WTC11 (cell line): Measurements from ENCODE around the gene CSF2. TPM values are rescaled to one million over a fixed set of nuclear protein-coding genes. Genes with fewer than 3 reads are reported as not detected.

Experiments
- ATAC-seq: fragments of 200-7000 bp; cut with Tn5 transposase; 2 replicates; pipeline ENCODE4 v1.10.0; 2021; ENCODE audit warnings: mild to moderate bottlenecking, moderate library complexity
- CTCF ChIA-PET: fragments of 300-600 bp; sonication (Branson Sonifier 250); formaldehyde crosslinking; loops from one replicate; lab custom pipeline; 2021; ENCODE audit warnings: antibody characterized with exemption; lab: Charles Lee
- POLR2A ChIA-PET: fragments of 350-600 bp; sonication (Branson Sonifier 250); formaldehyde crosslinking; loops from one replicate; lab custom pipeline; 2021; ENCODE audit warnings: antibody characterized with exemption; lab: Charles Lee
- DNase-seq: peaks from one replicate; pipeline ENCODE4 v3.0.0; 2021; ENCODE audit warnings: low spot score
- H3K27ac Mint-ChIP-seq: 2 replicates; pipeline ENCODE4 v1.8.0; 2021; ENCODE audit warnings: mixed read lengths
- H3K27me3 Mint-ChIP-seq: 2 replicates; pipeline ENCODE4 v1.8.0; 2021; ENCODE audit warnings: low read depth, mild to moderate bottlenecking, moderate library complexity, mixed read lengths
- H3K36me3 Mint-ChIP-seq: 2 replicates; pipeline ENCODE4 v1.8.0; 2021; ENCODE audit warnings: mixed read lengths
- H3K4me1 Mint-ChIP-seq: 2 replicates; pipeline ENCODE4 v1.8.0; 2022; ENCODE audit warnings: mixed read lengths
- H3K4me3 Mint-ChIP-seq: 2 replicates; pipeline ENCODE4 v1.8.0; 2021; ENCODE audit warnings: mild to moderate bottlenecking, moderate library complexity, mixed read lengths
- H3K9me3 Mint-ChIP-seq: 2 replicates; pipeline ENCODE4 v1.8.0; 2021; ENCODE audit warnings: mixed read lengths
- ATF1 ChIP-seq: sonication (generic); formaldehyde crosslinking; IDR thresholded peaks from 2 replicates; pipeline ENCODE4 v1.8.1; 2023; ENCODE audit warnings: mild to moderate bottlenecking, moderate library complexity, missing genetic modification reagents
- CBFB ChIP-seq: sonication (generic); formaldehyde crosslinking; IDR thresholded peaks from 2 replicates; pipeline ENCODE4 v1.8.1; 2022; ENCODE audit warnings: mild to moderate bottlenecking, low read depth, missing genetic modification reagents
- ESRRA ChIP-seq: sonication (generic); formaldehyde crosslinking; IDR thresholded peaks from 2 replicates; pipeline ENCODE4 v1.8.1; 2022; ENCODE audit warnings: mild to moderate bottlenecking, missing genetic modification reagents, borderline replicate concordance
- ETV6 ChIP-seq: sonication (generic); formaldehyde crosslinking; IDR thresholded peaks from 2 replicates; pipeline ENCODE4 v1.8.1; 2022; ENCODE audit warnings: mild to moderate bottlenecking, missing genetic modification reagents
- FOXK1 ChIP-seq: sonication (generic); formaldehyde crosslinking; IDR thresholded peaks from 2 replicates; pipeline ENCODE4 v1.8.0; 2022; ENCODE audit warnings: mild to moderate bottlenecking, moderate library complexity, missing genetic modification reagents
- FOXP1 ChIP-seq: sonication (generic); formaldehyde crosslinking; IDR thresholded peaks from 2 replicates; pipeline ENCODE4 v1.8.0; 2022; ENCODE audit warnings: missing genetic modification reagents, mild to moderate bottlenecking, moderate library complexity, borderline replicate concordance
- JUN ChIP-seq: sonication (generic); formaldehyde crosslinking; IDR thresholded peaks from 2 replicates; pipeline ENCODE4 v1.8.0; 2023; ENCODE audit warnings: mild to moderate bottlenecking, missing genetic modification reagents
- KAT7 ChIP-seq: sonication (generic); formaldehyde crosslinking; IDR thresholded peaks from 2 replicates; pipeline ENCODE4 v1.8.1; 2023; ENCODE audit warnings: missing genetic modification reagents, mild to moderate bottlenecking, borderline replicate concordance
- NFATC4 ChIP-seq: fragments of 250-450 bp; sonication (Bioruptor Pico); IDR thresholded peaks from 2 replicates; pipeline ENCODE4 v1.9.0; 2021; ENCODE audit warnings: mild to moderate bottlenecking
- NFYB ChIP-seq: sonication (generic); formaldehyde crosslinking; conservative IDR thresholded peaks from 2 replicates; pipeline ENCODE4 v1.8.0; 2022; ENCODE audit warnings: low read depth, missing genetic modification reagents
- NR2C2 ChIP-seq: sonication (generic); formaldehyde crosslinking; IDR thresholded peaks from 2 replicates; pipeline ENCODE4 v1.8.0; 2022; ENCODE audit warnings: mild to moderate bottlenecking, missing genetic modification reagents
- OVOL2 ChIP-seq: fragments of 250-450 bp; sonication (Bioruptor Pico); IDR thresholded peaks from 2 replicates; pipeline ENCODE4 v1.9.0; 2021; ENCODE audit warnings: mild to moderate bottlenecking, borderline replicate concordance
- RORB ChIP-seq: fragments of 250-450 bp; sonication (Bioruptor Pico); IDR thresholded peaks from 2 replicates; pipeline ENCODE4 v1.9.0; 2021; ENCODE audit warnings: mild to moderate bottlenecking
- TEAD1 ChIP-seq: sonication (generic); formaldehyde crosslinking; IDR thresholded peaks from 2 replicates; pipeline ENCODE4 v1.8.0; 2022; ENCODE audit warnings: mild to moderate bottlenecking, missing genetic modification reagents
- TP53 ChIP-seq: sonication (generic); formaldehyde crosslinking; IDR thresholded peaks from 2 replicates; pipeline ENCODE4 v1.8.1; 2023; ENCODE audit warnings: mild to moderate bottlenecking, missing genetic modification reagents
- ZBTB21 ChIP-seq: sonication (generic); formaldehyde crosslinking; IDR thresholded peaks from 2 replicates; pipeline ENCODE4 v1.8.1; 2023; ENCODE audit warnings: mild to moderate bottlenecking, missing genetic modification reagents, borderline replicate concordance
- ZNF263 ChIP-seq: sonication (generic); formaldehyde crosslinking; IDR thresholded peaks from 2 replicates; pipeline ENCODE4 v1.8.1; 2022; ENCODE audit warnings: low read depth, mild to moderate bottlenecking, moderate library complexity, missing genetic modification reagents
- ZNF416 ChIP-seq: fragments of 250-450 bp; sonication (Bioruptor Pico); IDR thresholded peaks from 2 replicates; pipeline ENCODE4 v1.9.0; 2021; ENCODE audit warnings: mild to moderate bottlenecking, inconsistent platforms
- total RNA-seq: library from RNA; stranded (reverse); gene quantifications from 3 replicates; pipeline ENCODE4 v1.2.3, GENCODE V29; 2021
- TF ChIP-seq, protein P1 (sequence below): sonication (generic); formaldehyde crosslinking; IDR thresholded peaks from 2 replicates; pipeline ENCODE4 v1.8.0; 2022; ENCODE audit warnings: mild to moderate bottlenecking, missing genetic modification reagents
- TF ChIP-seq, protein P2 (sequence below): fragments of 250-450 bp; sonication (Bioruptor Pico); IDR thresholded peaks from 2 replicates; pipeline ENCODE4 v2.1.2; 2022; ENCODE audit warnings: mild to moderate bottlenecking, moderate library complexity
- TF ChIP-seq, protein P3 (sequence below): sonication (generic); formaldehyde crosslinking; IDR thresholded peaks from 2 replicates; pipeline ENCODE4 v1.8.0; 2022; ENCODE audit warnings: mild to moderate bottlenecking, missing genetic modification reagents
- TF ChIP-seq, protein P4 (sequence below): fragments of 250-450 bp; sonication (Bioruptor Pico); IDR thresholded peaks from 2 replicates; pipeline ENCODE4 v1.8.0; 2021; ENCODE audit warnings: mild to moderate bottlenecking
- TF ChIP-seq, protein P5 (sequence below): sonication (generic); formaldehyde crosslinking; IDR thresholded peaks from 2 replicates; pipeline ENCODE4 v1.8.1; 2022; ENCODE audit warnings: low read depth, missing genetic modification reagents, borderline replicate concordance
- TF ChIP-seq, protein P6 (sequence below): sonication (generic); formaldehyde crosslinking; IDR thresholded peaks from 2 replicates; pipeline ENCODE4 v1.8.0; 2023; ENCODE audit warnings: missing genetic modification reagents, mild to moderate bottlenecking, borderline replicate concordance

CSF2 gene
- total RNA-seq, 1 experiment from 2014 or later: not detected

DNA sequence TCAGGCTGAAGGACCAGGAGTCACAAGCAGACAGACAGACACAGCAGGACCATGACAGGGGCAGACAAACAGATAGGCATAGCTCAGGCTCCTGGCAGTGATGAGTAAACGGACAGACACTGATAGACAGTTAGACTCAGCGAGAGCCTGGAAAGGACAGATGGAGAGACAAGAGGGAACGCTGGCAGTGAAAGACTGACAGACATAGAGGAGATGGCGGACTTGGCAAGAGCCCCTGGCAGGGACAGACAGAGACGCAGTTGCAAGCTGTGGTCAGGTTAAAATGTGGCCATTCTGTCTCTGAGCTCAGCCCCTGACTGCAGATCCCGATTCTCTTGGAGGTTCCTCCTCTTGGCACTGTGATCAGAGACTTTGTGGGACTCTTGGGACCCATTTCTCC is 13.6 kb downstream of the CSF2 start (continued):
- TF ChIP-seq CBFB (CRISPR knock-in tag) (no peak), NFATC4 (no peak), NFYB (CRISPR knock-in tag) (no peak), OVOL2 (CRISPR knock-in tag) (no peak), ATF1 (CRISPR knock-in tag) (no peak), KAT7 (CRISPR knock-in tag) (no peak), ZNF263 (CRISPR knock-in tag) (no peak)
- TF ChIP-seq, protein P1, sequence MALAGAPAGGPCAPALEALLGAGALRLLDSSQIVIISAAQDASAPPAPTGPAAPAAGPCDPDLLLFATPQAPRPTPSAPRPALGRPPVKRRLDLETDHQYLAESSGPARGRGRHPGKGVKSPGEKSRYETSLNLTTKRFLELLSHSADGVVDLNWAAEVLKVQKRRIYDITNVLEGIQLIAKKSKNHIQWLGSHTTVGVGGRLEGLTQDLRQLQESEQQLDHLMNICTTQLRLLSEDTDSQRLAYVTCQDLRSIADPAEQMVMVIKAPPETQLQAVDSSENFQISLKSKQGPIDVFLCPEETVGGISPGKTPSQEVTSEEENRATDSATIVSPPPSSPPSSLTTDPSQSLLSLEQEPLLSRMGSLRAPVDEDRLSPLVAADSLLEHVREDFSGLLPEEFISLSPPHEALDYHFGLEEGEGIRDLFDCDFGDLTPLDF: no peak
- TF ChIP-seq, protein P2, sequence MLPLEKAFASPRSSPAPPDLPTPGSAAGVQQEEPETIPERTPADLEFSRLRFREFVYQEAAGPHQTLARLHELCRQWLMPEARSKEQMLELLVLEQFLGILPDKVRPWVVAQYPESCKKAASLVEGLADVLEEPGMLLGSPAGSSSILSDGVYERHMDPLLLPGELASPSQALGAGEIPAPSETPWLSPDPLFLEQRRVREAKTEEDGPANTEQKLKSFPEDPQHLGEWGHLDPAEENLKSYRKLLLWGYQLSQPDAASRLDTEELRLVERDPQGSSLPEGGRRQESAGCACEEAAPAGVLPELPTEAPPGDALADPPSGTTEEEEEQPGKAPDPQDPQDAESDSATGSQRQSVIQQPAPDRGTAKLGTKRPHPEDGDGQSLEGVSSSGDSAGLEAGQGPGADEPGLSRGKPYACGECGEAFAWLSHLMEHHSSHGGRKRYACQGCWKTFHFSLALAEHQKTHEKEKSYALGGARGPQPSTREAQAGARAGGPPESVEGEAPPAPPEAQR (CRISPR knock-in tag): no peak

DNA sequence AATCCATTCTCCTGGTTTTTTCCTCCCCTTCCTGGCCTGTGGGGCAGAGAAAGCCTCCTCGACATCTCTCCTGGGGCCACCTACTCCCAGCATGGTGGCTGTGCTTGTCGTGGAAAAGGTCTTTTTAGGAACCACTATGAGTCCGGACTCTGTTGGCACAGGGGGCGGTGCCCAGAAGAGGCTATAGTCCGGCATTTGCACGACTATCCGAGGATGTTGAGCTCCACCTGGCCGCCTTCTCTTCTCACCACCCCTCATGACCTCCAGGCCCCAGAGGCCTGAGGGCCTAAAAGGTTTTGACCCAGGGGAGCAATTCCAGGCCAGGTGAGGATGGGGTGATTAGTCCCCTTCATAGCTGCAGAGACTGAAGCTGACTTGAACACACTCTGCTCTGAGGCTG is 14.1 kb downstream of the CSF2 start:
- H3K27me3 Mint-ChIP-seq: no peaks in the 10 kb centered on the region
- H3K4me3 Mint-ChIP-seq: no peak overlapping the region
- ChIA-PET CTCF (no interaction called here), POLR2A (no interaction called here)
- DNase-seq (no peak), ATAC-seq (no peak)
- H3K4me1 Mint-ChIP-seq: no peaks in the 10 kb centered on the region
- no peak overlapping the region for H3K27ac Mint-ChIP-seq
- H3K9me3 Mint-ChIP-seq: no peaks in the 10 kb centered on the region
- H3K36me3 Mint-ChIP-seq: no peaks in the 10 kb centered on the region
- no peak for TF ChIP-seq ZBTB21
- TF ChIP-seq FOXP1: no peak
- no peak for TF ChIP-seq JUN
- no peak for TF ChIP-seq RORB (CRISPR knock-in tag)
- no peak for TF ChIP-seq TEAD1 (CRISPR knock-in tag)
- TF ChIP-seq, protein P3, sequence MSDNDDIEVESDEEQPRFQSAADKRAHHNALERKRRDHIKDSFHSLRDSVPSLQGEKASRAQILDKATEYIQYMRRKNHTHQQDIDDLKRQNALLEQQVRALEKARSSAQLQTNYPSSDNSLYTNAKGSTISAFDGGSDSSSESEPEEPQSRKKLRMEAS (CRISPR knock-in tag): no peak
- no peak for TF ChIP-seq NFYB (CRISPR knock-in tag)
- TF ChIP-seq ETV6: no peak
- no peak for TF ChIP-seq OVOL2 (CRISPR knock-in tag)
- no peak for TF ChIP-seq TP53 (CRISPR knock-in tag)
- no peak for TF ChIP-seq ZNF416
- TF ChIP-seq, protein P4, sequence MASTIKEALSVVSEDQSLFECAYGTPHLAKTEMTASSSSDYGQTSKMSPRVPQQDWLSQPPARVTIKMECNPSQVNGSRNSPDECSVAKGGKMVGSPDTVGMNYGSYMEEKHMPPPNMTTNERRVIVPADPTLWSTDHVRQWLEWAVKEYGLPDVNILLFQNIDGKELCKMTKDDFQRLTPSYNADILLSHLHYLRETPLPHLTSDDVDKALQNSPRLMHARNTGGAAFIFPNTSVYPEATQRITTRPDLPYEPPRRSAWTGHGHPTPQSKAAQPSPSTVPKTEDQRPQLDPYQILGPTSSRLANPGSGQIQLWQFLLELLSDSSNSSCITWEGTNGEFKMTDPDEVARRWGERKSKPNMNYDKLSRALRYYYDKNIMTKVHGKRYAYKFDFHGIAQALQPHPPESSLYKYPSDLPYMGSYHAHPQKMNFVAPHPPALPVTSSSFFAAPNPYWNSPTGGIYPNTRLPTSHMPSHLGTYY (CRISPR knock-in tag): no peak
- TF ChIP-seq FOXK1: no peak
- TF ChIP-seq NR2C2 (CRISPR knock-in tag): no peak
- TF ChIP-seq ZNF263 (CRISPR knock-in tag): no peak
- no peak for TF ChIP-seq ESRRA (CRISPR knock-in tag)
- TF ChIP-seq, protein P5, sequence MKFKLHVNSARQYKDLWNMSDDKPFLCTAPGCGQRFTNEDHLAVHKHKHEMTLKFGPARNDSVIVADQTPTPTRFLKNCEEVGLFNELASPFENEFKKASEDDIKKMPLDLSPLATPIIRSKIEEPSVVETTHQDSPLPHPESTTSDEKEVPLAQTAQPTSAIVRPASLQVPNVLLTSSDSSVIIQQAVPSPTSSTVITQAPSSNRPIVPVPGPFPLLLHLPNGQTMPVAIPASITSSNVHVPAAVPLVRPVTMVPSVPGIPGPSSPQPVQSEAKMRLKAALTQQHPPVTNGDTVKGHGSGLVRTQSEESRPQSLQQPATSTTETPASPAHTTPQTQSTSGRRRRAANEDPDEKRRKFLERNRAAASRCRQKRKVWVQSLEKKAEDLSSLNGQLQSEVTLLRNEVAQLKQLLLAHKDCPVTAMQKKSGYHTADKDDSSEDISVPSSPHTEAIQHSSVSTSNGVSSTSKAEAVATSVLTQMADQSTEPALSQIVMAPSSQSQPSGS (CRISPR knock-in tag): no peak
- TF ChIP-seq, protein P6, sequence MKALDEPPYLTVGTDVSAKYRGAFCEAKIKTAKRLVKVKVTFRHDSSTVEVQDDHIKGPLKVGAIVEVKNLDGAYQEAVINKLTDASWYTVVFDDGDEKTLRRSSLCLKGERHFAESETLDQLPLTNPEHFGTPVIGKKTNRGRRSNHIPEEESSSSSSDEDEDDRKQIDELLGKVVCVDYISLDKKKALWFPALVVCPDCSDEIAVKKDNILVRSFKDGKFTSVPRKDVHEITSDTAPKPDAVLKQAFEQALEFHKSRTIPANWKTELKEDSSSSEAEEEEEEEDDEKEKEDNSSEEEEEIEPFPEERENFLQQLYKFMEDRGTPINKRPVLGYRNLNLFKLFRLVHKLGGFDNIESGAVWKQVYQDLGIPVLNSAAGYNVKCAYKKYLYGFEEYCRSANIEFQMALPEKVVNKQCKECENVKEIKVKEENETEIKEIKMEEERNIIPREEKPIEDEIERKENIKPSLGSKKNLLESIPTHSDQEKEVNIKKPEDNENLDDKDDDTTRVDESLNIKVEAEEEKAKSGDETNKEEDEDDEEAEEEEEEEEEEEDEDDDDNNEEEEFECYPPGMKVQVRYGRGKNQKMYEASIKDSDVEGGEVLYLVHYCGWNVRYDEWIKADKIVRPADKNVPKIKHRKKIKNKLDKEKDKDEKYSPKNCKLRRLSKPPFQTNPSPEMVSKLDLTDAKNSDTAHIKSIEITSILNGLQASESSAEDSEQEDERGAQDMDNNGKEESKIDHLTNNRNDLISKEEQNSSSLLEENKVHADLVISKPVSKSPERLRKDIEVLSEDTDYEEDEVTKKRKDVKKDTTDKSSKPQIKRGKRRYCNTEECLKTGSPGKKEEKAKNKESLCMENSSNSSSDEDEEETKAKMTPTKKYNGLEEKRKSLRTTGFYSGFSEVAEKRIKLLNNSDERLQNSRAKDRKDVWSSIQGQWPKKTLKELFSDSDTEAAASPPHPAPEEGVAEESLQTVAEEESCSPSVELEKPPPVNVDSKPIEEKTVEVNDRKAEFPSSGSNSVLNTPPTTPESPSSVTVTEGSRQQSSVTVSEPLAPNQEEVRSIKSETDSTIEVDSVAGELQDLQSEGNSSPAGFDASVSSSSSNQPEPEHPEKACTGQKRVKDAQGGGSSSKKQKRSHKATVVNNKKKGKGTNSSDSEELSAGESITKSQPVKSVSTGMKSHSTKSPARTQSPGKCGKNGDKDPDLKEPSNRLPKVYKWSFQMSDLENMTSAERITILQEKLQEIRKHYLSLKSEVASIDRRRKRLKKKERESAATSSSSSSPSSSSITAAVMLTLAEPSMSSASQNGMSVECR (CRISPR knock-in tag): no peak
